GM12878 (cell line): ENCODE data around the gene ASB8. TPM values are rescaled to one million over a fixed set of nuclear protein-coding genes. Genes with fewer than 3 reads are reported as not detected.

ENCODE experiments used
- CHD2 ChIP-seq: IDR thresholded peaks from 2 replicates; pipeline ENCODE4 v1.6.1; 2011; ENCODE audit warnings: low read depth, low read length, improper control_type of control experiment, borderline replicate concordance
- ELK1 ChIP-seq: IDR thresholded peaks from 2 replicates; pipeline ENCODE4 v1.6.1; 2012; ENCODE audit warnings: low read depth, low read length, improper control_type of control experiment
- GATAD2B ChIP-seq: fragments of 450-650 bp; conservative IDR thresholded peaks from 2 replicates; pipeline ENCODE4 v1.6.1; 2017; ENCODE audit warnings: low read depth, mild to moderate bottlenecking, moderate library complexity
- HDGF ChIP-seq: fragments of 450-650 bp; IDR thresholded peaks from 2 replicates; pipeline ENCODE4 v1.6.1; 2016; ENCODE audit warnings: antibody characterized with exemption
- MYC ChIP-seq: IDR thresholded peaks from 2 replicates; pipeline ENCODE4 v1.6.1; 2011; ENCODE audit warnings: mild to moderate bottlenecking, low read length, moderate library complexity, inconsistent platforms; ENCODE audit not compliant: insufficient read depth, insufficient replicate concordance, insufficient read length, severe bottlenecking
- NR2C2 ChIP-seq: IDR thresholded peaks from 2 replicates; pipeline ENCODE4 v1.6.1; 2011; ENCODE audit warnings: borderline replicate concordance, low read depth; ENCODE audit not compliant: control insufficient read depth, insufficient read length
- PKNOX1 ChIP-seq: fragments of 450-650 bp; IDR thresholded peaks from 2 replicates; pipeline ENCODE4 v1.6.1; 2016; ENCODE audit warnings: mild to moderate bottlenecking
- RAD51 ChIP-seq: fragments of 450-650 bp; IDR thresholded peaks from 2 replicates; pipeline ENCODE4 v1.6.1; 2016; ENCODE audit warnings: moderate library complexity, mild to moderate bottlenecking, inconsistent platforms
- SMAD5 ChIP-seq: IDR thresholded peaks from 2 replicates; pipeline ENCODE4 v1.6.1; 2016; ENCODE audit warnings: antibody characterized with exemption, low read depth
- SP1 ChIP-seq: IDR thresholded peaks from one replicate; pipeline ENCODE4 v1.6.1; 2011; ENCODE audit warnings: low read depth, low read length
- STAT3 ChIP-seq: IDR thresholded peaks from 2 replicates; pipeline ENCODE4 v1.6.1; 2011; ENCODE audit warnings: low read depth, low read length, improper control_type of control experiment
- TCF3 ChIP-seq: IDR thresholded peaks from 2 replicates; pipeline ENCODE4 v1.6.1; 2012; ENCODE audit warnings: low read depth, mild to moderate bottlenecking, low read length, borderline replicate concordance; ENCODE audit not compliant: insufficient read depth
- polyA plus RNA-seq, 11 experiments: library from polyadenylated mRNA; depleted of rRNA in 4 of 11; unstranded in 6 of 11; stranded (reverse) in 5 of 11; fragments of >200 nt; fragmentation: Nextera tagmentation in 4 of 11; fragmentation: Illumina TruSeq in 1 of 11; extraction: Ambion mirVana in 4 of 11; extraction: Trizol in 1 of 11; gene quantifications; 1 replicate in 1 of 11; 2 replicates in 10 of 11; pipeline versions ENCODE4 v1.2.1 to v1.2.3, GENCODE V29; 2011 to 2016; ENCODE audit warnings: inconsistent platforms in 2 of 11, missing spikeins in 2 of 11, low read depth in 1 of 11
- total RNA-seq, 4 experiments: library from RNA; depleted of rRNA in 3 of 4; stranded (reverse); fragments of >200 nt in 3 of 4; fragmentation: Illumina TruSeq in 1 of 4; extraction: Trizol in 1 of 4; gene quantifications; 2 replicates each; pipeline versions ENCODE4 v1.2.1 to v1.2.3, GENCODE V29; 2013 to 2021
- TF ChIP-seq, protein P1 (sequence below), 3 experiments: IDR thresholded peaks in 2 of 3; conservative IDR thresholded peaks in 1 of 3; 2 replicates each; pipeline ENCODE4 v1.5.1; 2011; ENCODE audit warnings: low read depth in 3 of 3, low read length in 3 of 3, mild to moderate bottlenecking in 3 of 3, control low read depth in 2 of 3, moderate library complexity in 2 of 3, inconsistent platforms in 1 of 3, mixed read lengths in 1 of 3; ENCODE audit not compliant: control insufficient read depth in 2 of 3, insufficient read depth in 1 of 3; ENCODE audit errors: extremely low read depth in 1 of 3
- TF ChIP-seq, protein P2 (sequence below): IDR thresholded peaks from 2 replicates; pipeline ENCODE4 v1.6.1; 2012; ENCODE audit warnings: mild to moderate bottlenecking, low read depth, low read length
- TF ChIP-seq, protein P3 (sequence below): fragments of 450-650 bp; IDR thresholded peaks from 2 replicates; pipeline ENCODE4 v1.6.1; 2017; ENCODE audit warnings: mild to moderate bottlenecking, moderate library complexity

Gene ASB8
- total and polyA plus RNA-seq, 10 of the 15 experiments (the other 5 are each of a cell fraction or from before 2014, with no cell fraction given), result 23.7 to 48.0 (median 29.1) TPM

DNA sequence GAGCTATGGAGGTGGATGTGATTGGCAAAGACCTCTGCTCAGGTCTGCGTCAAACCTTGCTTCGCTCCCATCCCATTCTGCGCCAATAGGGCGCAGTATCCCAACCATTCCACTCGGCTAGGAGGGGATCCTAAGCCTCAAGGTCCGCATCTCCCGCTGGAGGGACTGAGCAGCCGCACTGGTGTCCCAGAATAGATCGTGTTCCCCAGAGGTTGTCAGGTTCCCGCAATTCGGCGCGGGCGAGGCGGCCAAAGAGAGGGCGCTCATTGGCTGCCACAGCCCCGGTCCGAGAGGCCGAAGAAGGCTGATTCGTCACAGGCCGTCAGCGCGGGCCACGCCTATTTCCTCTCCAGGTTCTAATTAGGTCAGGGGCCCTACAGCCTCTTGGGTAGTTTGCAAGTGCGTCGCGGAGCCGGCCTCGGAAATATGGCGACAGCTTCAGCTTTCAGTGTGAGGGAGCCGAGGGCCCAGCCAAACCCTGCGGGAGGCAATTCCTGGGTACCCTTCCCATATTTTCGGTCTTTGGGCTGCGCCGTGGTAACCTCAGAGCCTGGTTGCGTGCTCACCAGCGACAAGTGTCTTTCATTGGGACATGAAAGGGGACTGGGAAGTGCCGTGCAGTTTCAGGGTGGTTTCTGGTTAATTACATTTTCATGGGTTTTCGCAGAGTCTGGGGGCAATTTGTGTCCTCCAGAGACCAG is 40.8 kb upstream of the ASB8 start (continued):
- peak; percentile 72 for TF ChIP-seq PKNOX1
- TF ChIP-seq TCF3, result peak; percentile 45; the same call in 1 of the 2 replicates
- TF ChIP-seq CHD2, result no peak
- TF ChIP-seq SMAD5, result peak; percentile 96; the same call in 1 of the 2 replicates
- TF ChIP-seq GATAD2B, result peak; percentile 63; the same call in 1 of the 2 replicates
- no peak for TF ChIP-seq RAD51
- TF ChIP-seq, protein P1, sequence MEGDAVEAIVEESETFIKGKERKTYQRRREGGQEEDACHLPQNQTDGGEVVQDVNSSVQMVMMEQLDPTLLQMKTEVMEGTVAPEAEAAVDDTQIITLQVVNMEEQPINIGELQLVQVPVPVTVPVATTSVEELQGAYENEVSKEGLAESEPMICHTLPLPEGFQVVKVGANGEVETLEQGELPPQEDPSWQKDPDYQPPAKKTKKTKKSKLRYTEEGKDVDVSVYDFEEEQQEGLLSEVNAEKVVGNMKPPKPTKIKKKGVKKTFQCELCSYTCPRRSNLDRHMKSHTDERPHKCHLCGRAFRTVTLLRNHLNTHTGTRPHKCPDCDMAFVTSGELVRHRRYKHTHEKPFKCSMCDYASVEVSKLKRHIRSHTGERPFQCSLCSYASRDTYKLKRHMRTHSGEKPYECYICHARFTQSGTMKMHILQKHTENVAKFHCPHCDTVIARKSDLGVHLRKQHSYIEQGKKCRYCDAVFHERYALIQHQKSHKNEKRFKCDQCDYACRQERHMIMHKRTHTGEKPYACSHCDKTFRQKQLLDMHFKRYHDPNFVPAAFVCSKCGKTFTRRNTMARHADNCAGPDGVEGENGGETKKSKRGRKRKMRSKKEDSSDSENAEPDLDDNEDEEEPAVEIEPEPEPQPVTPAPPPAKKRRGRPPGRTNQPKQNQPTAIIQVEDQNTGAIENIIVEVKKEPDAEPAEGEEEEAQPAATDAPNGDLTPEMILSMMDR (IDR thresholded peaks at IDR 0.05 in 2 of 3, conservative IDR thresholded peaks at IDR 0.05 in 1 of 3; ENCODE audit: control insufficient read depth in 2 of 3, extremely low read depth in 1 of 3, insufficient read depth in 1 of 3, low read depth in 3 of 3, low read length in 3 of 3), result no peak; a peak in 1 of 6 replicates
- TF ChIP-seq STAT3, result no peak
- TF ChIP-seq MYC, result no peak
- TF ChIP-seq, protein P2, sequence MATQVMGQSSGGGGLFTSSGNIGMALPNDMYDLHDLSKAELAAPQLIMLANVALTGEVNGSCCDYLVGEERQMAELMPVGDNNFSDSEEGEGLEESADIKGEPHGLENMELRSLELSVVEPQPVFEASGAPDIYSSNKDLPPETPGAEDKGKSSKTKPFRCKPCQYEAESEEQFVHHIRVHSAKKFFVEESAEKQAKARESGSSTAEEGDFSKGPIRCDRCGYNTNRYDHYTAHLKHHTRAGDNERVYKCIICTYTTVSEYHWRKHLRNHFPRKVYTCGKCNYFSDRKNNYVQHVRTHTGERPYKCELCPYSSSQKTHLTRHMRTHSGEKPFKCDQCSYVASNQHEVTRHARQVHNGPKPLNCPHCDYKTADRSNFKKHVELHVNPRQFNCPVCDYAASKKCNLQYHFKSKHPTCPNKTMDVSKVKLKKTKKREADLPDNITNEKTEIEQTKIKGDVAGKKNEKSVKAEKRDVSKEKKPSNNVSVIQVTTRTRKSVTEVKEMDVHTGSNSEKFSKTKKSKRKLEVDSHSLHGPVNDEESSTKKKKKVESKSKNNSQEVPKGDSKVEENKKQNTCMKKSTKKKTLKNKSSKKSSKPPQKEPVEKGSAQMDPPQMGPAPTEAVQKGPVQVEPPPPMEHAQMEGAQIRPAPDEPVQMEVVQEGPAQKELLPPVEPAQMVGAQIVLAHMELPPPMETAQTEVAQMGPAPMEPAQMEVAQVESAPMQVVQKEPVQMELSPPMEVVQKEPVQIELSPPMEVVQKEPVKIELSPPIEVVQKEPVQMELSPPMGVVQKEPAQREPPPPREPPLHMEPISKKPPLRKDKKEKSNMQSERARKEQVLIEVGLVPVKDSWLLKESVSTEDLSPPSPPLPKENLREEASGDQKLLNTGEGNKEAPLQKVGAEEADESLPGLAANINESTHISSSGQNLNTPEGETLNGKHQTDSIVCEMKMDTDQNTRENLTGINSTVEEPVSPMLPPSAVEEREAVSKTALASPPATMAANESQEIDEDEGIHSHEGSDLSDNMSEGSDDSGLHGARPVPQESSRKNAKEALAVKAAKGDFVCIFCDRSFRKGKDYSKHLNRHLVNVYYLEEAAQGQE, result no peak
- TF ChIP-seq ELK1, result peak; percentile 63
- TF ChIP-seq, protein P3, sequence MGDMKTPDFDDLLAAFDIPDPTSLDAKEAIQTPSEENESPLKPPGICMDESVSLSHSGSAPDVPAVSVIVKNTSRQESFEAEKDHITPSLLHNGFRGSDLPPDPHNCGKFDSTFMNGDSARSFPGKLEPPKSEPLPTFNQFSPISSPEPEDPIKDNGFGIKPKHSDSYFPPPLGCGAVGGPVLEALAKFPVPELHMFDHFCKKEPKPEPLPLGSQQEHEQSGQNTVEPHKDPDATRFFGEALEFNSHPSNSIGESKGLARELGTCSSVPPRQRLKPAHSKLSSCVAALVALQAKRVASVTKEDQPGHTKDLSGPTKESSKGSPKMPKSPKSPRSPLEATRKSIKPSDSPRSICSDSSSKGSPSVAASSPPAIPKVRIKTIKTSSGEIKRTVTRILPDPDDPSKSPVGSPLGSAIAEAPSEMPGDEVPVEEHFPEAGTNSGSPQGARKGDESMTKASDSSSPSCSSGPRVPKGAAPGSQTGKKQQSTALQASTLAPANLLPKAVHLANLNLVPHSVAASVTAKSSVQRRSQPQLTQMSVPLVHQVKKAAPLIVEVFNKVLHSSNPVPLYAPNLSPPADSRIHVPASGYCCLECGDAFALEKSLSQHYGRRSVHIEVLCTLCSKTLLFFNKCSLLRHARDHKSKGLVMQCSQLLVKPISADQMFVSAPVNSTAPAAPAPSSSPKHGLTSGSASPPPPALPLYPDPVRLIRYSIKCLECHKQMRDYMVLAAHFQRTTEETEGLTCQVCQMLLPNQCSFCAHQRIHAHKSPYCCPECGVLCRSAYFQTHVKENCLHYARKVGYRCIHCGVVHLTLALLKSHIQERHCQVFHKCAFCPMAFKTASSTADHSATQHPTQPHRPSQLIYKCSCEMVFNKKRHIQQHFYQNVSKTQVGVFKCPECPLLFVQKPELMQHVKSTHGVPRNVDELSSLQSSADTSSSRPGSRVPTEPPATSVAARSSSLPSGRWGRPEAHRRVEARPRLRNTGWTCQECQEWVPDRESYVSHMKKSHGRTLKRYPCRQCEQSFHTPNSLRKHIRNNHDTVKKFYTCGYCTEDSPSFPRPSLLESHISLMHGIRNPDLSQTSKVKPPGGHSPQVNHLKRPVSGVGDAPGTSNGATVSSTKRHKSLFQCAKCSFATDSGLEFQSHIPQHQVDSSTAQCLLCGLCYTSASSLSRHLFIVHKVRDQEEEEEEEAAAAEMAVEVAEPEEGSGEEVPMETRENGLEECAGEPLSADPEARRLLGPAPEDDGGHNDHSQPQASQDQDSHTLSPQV, result no peak
- peak; percentile 89; the same call in 1 of the 2 replicates for TF ChIP-seq HDGF
- no peak for TF ChIP-seq NR2C2
- peak; percentile 79 for TF ChIP-seq SP1
